Right lobe of liver (tissue), 6 donors: ENCODE results near the gene SMIM35. TPM values are rescaled to one million over a fixed set of nuclear protein-coding genes. Genes with fewer than 3 reads are reported as not detected.

ENCODE experiments used
- ATAC-seq, 4 donors: fragments of 200-7000 bp; cut with Tn5 transposase; one replicate each; pipeline ENCODE4 v1.9.1; 2020; ENCODE audit warnings: mild to moderate bottlenecking in 4 of 4, moderate library complexity in 4 of 4
- DNase-seq, 3 donors: peaks; one replicate each; pipeline ENCODE4 v3.0.0-alpha.2; 2020
- H3K27ac ChIP-seq, 3 donors: fragments of 200-600 bp; one replicate each; pipeline ENCODE4 v1.8.0; 2022
- H3K27me3 ChIP-seq, 2 donors: fragments of 200-600 bp; one replicate each; pipeline ENCODE4 v1.8.0; 2022
- H3K36me3 ChIP-seq, 4 donors: fragments of 200-600 bp; sonication (generic) in 1 of 4; one replicate each; pipeline versions ENCODE4 v1.5.1 to v1.8.0; 2017 to 2022; ENCODE audit warnings: control low read depth in 1 of 4
- H3K4me1 ChIP-seq, 4 donors: fragments of 200-600 bp; sonication (generic) in 1 of 4; one replicate each; pipeline versions ENCODE4 v1.5.1 to v1.8.0; 2017 to 2022; ENCODE audit warnings: control low read depth in 1 of 4
- H3K4me3 ChIP-seq, 3 donors: fragments of 200-600 bp; one replicate each; pipeline ENCODE4 v1.8.0; 2022
- H3K9me3 ChIP-seq, 4 donors: fragments of 200-600 bp; sonication (generic) in 1 of 4; one replicate each; pipeline versions ENCODE4 v1.5.1 to v1.8.0; 2017 to 2022; ENCODE audit warnings: control low read depth in 1 of 4
- POLR2A ChIP-seq: fragments of 450-650 bp; IDR thresholded peaks from one replicate; pipeline ENCODE4 v1.6.1; 2017; ENCODE audit warnings: antibody characterized with exemption, mild to moderate bottlenecking
- WGBS: methylation state at CpG from one replicate; pipeline ENCODE4 v1.1.6; 2018; ENCODE audit warnings: low coverage, low lambda C conversion rate; ENCODE audit not compliant: insufficient coverage; ENCODE audit errors: missing lambda C conversion rate; 5-methylcytosine and 5-hydroxymethylcytosine counted together
- intact Hi-C, 2 donors: fragments of 100-400 bp; cut with DNase I; formaldehyde crosslinking; loops; one replicate each; pipeline versions ENCODE4 v1.11.2 to v1.14.1; 2022
- total RNA-seq, 6 experiments: library from RNA; depleted of rRNA in 2 of 6; stranded (reverse); fragments of >200 nt in 2 of 6; fragmentation: NEBNext Ultra II Directional in 3 of 6; extraction: Animal tissue kit (Norgen Biotek cat#: 25700) in 3 of 6; gene quantifications; one replicate each; pipeline versions ENCODE4 v1.1.0 to v1.2.4, GENCODE V29; 2016 to 2023
- TF ChIP-seq, protein P1 (sequence below), 4 donors: fragments of 200-600 bp in 3 of 4; fragments of 450-650 bp in 1 of 4; IDR thresholded peaks; one replicate each; pipeline versions ENCODE4 v1.5.1 to v1.8.0; 2016 to 2022; ENCODE audit warnings: antibody characterized with exemption in 4 of 4, mild to moderate bottlenecking in 2 of 4
- donor health status: DM: no; HTN: yes; CAD: no.
- donor health status: DM: no; HTN: no; CAD: no.
- donor health status: DM: no; HTN: no; CAD: no.
- donor health status: DM: no; HTN: yes; CAD: no.
- donor health status: DM: no; HTN: yes; CAD: no.

The SMIM35 gene
- total RNA-seq, 6 experiments from 2014 or later, result not detected

DNA sequence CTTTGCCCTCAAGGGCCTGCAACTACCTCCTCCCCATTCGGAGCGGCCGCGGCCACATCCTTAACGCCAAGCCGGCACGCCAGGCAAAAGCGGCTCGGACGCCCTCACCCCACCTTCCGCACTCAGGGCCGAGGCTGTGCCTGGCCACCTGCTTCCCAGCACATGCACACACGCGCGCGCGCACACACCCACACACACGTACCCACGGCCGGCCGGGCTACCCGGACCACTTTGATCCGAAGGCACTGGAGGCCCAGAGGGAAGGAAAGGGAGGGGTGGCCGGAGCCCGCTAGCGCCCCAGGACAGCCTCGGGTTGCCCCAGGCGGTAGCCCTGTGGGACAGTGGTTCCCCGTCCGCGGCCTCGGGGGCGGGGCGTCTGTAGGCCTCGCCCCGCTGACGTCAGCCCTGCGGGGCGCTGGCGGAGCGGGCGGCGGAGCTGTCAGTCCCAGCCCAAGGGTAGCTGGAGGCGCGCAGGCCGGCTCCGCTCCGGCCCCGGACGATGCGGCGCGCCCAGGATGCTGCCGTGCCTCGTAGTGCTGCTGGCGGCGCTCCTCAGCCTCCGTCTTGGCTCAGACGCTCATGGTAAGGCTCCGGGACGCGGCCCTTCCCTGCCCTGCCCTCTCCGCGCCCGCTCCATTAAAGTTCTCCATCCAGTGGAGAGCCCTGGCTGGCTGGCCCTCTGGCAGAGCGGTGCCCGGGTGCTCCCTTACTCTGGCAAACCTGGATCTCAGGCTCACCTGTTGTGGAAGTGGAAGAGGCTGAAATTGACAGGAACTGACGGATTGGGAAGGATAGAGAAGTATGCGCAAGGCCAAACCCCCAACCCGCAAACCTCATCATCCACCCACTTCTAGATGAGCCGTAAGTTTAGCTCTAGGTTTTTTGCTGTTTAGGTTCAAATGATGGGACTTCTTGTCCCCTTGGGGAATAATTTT lies 100.5 kb downstream of the SMIM35 start, which contains the start of gene IL10RA:
TSS of gene IL10RA (plus strand) at position 442 of the 935 bp plus-strand sequence. CDS start at position 516, 74 bp downstream.
- 2% methylated on average over 12 of the region's 71 CpGs for WGBS
- Histone ChIP-seq H3K27ac (peak within 1 kb of the TSS; percentile 36 to 75 (median 70)), H3K27me3 (no peaks in the 10 kb centered on the region), H3K9me3 (no peaks in the 10 kb centered on the region), H3K4me3 (peak within 1 kb of the TSS; percentile 38 to 59 (median 49)), H3K36me3 (no peaks in the 10 kb centered on the region), H3K4me1 (peaks cover 0 to 10% (median 0%) of the 10 kb centered on the region in 4 donors)
- DNase-seq (peak; percentile 73 to 90 (median 84)), ATAC-seq (peak; percentile 89 to 94 (median 94))
- peak; percentile 88 for TF ChIP-seq POLR2A
- TF ChIP-seq, protein P1, sequence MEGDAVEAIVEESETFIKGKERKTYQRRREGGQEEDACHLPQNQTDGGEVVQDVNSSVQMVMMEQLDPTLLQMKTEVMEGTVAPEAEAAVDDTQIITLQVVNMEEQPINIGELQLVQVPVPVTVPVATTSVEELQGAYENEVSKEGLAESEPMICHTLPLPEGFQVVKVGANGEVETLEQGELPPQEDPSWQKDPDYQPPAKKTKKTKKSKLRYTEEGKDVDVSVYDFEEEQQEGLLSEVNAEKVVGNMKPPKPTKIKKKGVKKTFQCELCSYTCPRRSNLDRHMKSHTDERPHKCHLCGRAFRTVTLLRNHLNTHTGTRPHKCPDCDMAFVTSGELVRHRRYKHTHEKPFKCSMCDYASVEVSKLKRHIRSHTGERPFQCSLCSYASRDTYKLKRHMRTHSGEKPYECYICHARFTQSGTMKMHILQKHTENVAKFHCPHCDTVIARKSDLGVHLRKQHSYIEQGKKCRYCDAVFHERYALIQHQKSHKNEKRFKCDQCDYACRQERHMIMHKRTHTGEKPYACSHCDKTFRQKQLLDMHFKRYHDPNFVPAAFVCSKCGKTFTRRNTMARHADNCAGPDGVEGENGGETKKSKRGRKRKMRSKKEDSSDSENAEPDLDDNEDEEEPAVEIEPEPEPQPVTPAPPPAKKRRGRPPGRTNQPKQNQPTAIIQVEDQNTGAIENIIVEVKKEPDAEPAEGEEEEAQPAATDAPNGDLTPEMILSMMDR (IDR thresholded peaks at IDR 0.05), result no peak
- intact Hi-C loops, result no loop called here

DNA sequence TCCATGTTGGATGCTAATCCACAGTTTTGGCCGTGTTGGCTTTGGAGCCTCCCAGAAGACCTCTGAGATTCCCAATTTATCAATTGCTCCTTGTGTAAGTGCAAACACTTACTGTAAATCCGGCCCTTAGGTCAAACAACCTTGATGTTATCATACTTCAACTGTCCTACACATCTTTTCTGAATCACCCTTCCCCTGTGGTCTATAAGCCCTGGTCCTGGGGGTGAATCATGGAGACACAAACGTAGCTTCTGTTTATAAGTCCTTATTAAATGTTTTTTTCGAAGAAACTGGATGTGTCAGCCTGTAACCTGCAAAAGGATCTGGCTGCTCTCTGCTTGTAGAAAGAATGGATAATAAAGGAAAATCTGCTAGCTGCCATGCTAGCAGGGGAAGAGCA lies 102.3 kb downstream of the SMIM35 start:
- intact Hi-C loops, result no loop called here
- 53% methylated on average over 4 of the region's 4 CpGs for WGBS
- DNase-seq, result no peak

DNA sequence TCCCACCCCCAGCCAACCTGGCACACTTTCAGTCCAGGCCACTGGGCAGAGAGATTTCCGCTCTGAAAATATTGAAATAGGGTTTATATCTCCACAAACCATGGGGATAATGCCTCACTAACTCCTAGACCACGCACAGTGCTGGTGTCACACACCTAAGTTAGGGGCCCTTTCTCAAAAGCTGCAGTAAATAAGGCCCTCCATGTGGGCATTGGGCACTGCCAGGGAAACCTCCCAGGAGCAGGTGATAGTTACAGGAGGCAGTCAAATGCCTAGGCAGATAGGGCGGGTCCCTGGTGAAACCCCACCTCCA lies 103.6 kb downstream of the SMIM35 start:
- Histone ChIP-seq H3K4me3 (no peak overlapping the region), H3K9me3 (no peaks in the 10 kb centered on the region), H3K4me1 (peaks cover 0 to 10% (median 0%) of the 10 kb centered on the region in 4 donors), H3K36me3 (no peaks in the 10 kb centered on the region), H3K27ac (no peak overlapping the region), H3K27me3 (no peaks in the 10 kb centered on the region)
- intact Hi-C loops, result no loop called here
- WGBS, result no CpG with 5 or more reads among the region's 3 CpGs
- DNase-seq (peak in 1 of 3 donors; percentile 20), ATAC-seq (no peak)
- TF ChIP-seq, protein P1 (IDR thresholded peaks at IDR 0.05), result no peak
- no peak for TF ChIP-seq POLR2A

More for the DNA sequence above, 102.3 kb downstream of the SMIM35 start:
- no peak for TF ChIP-seq POLR2A
- H3K9me3 ChIP-seq, result no peaks in the 10 kb centered on the region
- H3K4me3 ChIP-seq, result no peak overlapping the region
- H3K27me3 ChIP-seq, result no peaks in the 10 kb centered on the region
- no peak overlapping the region for H3K27ac ChIP-seq
- H3K4me1 ChIP-seq, result peaks cover 0 to 10% (median 0%) of the 10 kb centered on the region in 4 donors
- no peaks in the 10 kb centered on the region for H3K36me3 ChIP-seq
- ATAC-seq, result no peak

DNA sequence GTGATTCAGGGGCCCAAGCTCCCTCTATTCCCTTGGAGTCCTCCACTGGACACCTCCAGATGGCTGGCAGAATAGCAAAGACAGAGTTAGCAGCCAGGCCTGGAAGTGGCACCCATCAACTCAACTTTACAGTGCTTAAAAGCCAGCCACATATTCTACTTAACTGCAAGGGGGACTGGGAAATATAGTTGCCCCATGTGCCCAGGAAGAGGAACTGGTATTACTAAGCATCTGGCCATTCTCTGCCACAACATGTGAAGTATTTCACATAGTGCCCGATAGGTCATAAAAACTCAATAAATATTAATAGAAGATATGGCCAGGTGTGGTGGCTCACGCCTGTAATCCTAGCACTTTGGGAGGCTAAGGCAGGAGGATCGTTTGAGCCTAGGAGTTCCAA lies 106.0 kb downstream of the SMIM35 start:
- Histone ChIP-seq H3K4me3 (no peak overlapping the region), H3K36me3 (no peaks in the 10 kb centered on the region), H3K27ac (no peak overlapping the region), H3K27me3 (no peaks in the 10 kb centered on the region), H3K9me3 (no peaks in the 10 kb centered on the region), H3K4me1 (peaks cover 0 to 1% (median 0%) of the 10 kb centered on the region in 4 donors)
- WGBS, result 71% methylated on average over 3 of the region's 3 CpGs
- ATAC-seq (no peak), DNase-seq (peak in 1 of 3 donors; percentile 11)
- intact Hi-C loops, result no loop called here
- no peak for TF ChIP-seq POLR2A
- TF ChIP-seq, protein P1 (IDR thresholded peaks at IDR 0.05), result no peak

DNA sequence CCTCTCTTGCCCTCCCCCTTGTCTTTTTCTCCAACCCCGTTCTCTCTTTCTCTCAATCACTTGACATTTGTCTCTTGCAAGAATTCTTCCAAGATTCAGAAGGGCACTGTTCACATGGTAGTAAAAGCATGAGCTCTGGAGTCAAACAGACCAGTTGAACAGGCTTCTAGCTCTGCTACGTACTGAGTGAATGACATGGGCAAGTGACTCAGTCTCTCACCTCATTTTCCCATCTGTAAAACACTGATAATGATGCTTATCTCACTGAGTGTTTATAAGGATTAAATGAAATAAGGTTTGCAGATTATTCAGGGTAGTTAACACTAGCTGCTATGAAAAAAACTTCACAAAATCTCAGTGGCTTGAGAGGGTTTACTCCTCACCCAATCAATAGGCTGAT lies 106.5 kb downstream of the SMIM35 start:
- 21% methylated on average over 2 of the region's 2 CpGs for WGBS
- no peak overlapping the region for H3K27ac ChIP-seq
- intact Hi-C loops, result no loop called here

More for the DNA sequence above, 106.5 kb downstream of the SMIM35 start:
- DNase-seq (no peak), ATAC-seq (no peak)
- Histone ChIP-seq H3K27me3 (no peaks in the 10 kb centered on the region), H3K4me1 (no peaks in the 10 kb centered on the region), H3K36me3 (no peaks in the 10 kb centered on the region), H3K4me3 (no peak overlapping the region), H3K9me3 (no peaks in the 10 kb centered on the region)
- no peak for TF ChIP-seq POLR2A
- TF ChIP-seq, protein P1 (IDR thresholded peaks at IDR 0.05), result no peak
